Natural killer cell (primary cell): ENCODE data around the gene SMCO3. TPM values are rescaled to one million over a fixed set of nuclear protein-coding genes. Genes with fewer than 3 reads are reported as not detected.

ENCODE experiments used
- ATAC-seq, 3 donors: fragments of 150-1000 bp in 2 of 3; fragments of 200-7000 bp in 1 of 3; cut with Tn5 transposase; 1 replicate in 1 of 3; 2 replicates in 2 of 3; pipeline ENCODE4 v1.10.0; 2021; ENCODE audit warnings: mild to moderate bottlenecking in 2 of 3, moderate library complexity in 2 of 3
- DNase-seq, 2 donors: peaks; one replicate each; pipeline versions ENCODE4 v3.0.0 to v3.0.0-alpha.2; 2013 to 2021; ENCODE audit warnings: mixed read lengths in 1 of 2
- H3K27ac ChIP-seq: one replicate; pipeline ENCODE4 v1.5.1; 2013; ENCODE audit warnings: mild to moderate bottlenecking, low read length
- H3K27me3 ChIP-seq: one replicate; pipeline ENCODE4 v1.6.1; 2013; ENCODE audit warnings: low read length; ENCODE audit not compliant: control insufficient read depth, insufficient read depth
- H3K36me3 ChIP-seq: one replicate; pipeline ENCODE4 v1.6.1; 2013; ENCODE audit warnings: low read length; ENCODE audit not compliant: control insufficient read depth, insufficient read depth
- H3K4me1 ChIP-seq: one replicate; pipeline ENCODE4 v1.6.1; 2013; ENCODE audit warnings: low read length; ENCODE audit not compliant: control insufficient read depth, insufficient read depth
- H3K4me3 ChIP-seq: one replicate; pipeline ENCODE4 v1.5.1; 2013; ENCODE audit warnings: low read length
- H3K9me3 ChIP-seq: one replicate; pipeline ENCODE4 v1.6.1; 2013; ENCODE audit warnings: low read length; ENCODE audit not compliant: control insufficient read depth, insufficient read depth
- H3K27ac Mint-ChIP-seq, 2 donors: one replicate each; pipeline ENCODE4 v1.8.0; 2022; ENCODE audit warnings: mild to moderate bottlenecking in 2 of 2, mixed read lengths in 2 of 2, moderate library complexity in 1 of 2
- H3K27me3 Mint-ChIP-seq, 2 donors: one replicate each; pipeline ENCODE4 v1.8.0; 2022; ENCODE audit warnings: low read depth in 2 of 2, mixed read lengths in 2 of 2
- H3K36me3 Mint-ChIP-seq: one replicate; pipeline ENCODE4 v1.8.0; 2022; ENCODE audit warnings: mixed read lengths
- H3K4me1 Mint-ChIP-seq, 2 donors: one replicate each; pipeline ENCODE4 v1.8.0; 2022; ENCODE audit warnings: mixed read lengths in 2 of 2
- H3K4me3 Mint-ChIP-seq: one replicate; pipeline ENCODE4 v1.8.0; 2022; ENCODE audit warnings: mild to moderate bottlenecking, moderate library complexity, mixed read lengths
- H3K9me3 Mint-ChIP-seq, 2 donors: one replicate each; pipeline ENCODE4 v1.8.0; 2022; ENCODE audit warnings: mixed read lengths in 2 of 2
- WGBS: methylation state at CpG from one replicate; pipeline ENCODE4 v1.1.7; 2013; ENCODE audit warnings: missing lambda C conversion rate; ENCODE audit not compliant: insufficient coverage; 5-methylcytosine and 5-hydroxymethylcytosine counted together
- intact Hi-C: fragments of 100-400 bp; cut with micrococcal nuclease; formaldehyde crosslinking; loops from one replicate; pipeline ENCODE4 v1.14.2; 2022
- total RNA-seq, 4 donors: library from RNA; stranded (reverse); fragments of 120-200 nt in 1 of 4; gene quantifications; one replicate each; pipeline versions ENCODE4 v1.2.3 to v1.2.4, GENCODE V29; 2013 to 2022
- TF ChIP-seq, protein P1 (sequence below): fragments of 200-600 bp; IDR thresholded peaks from one replicate; pipeline ENCODE4 v1.8.0; 2022; ENCODE audit warnings: antibody characterized with exemption

SMCO3 gene
- total RNA-seq, 3 donors from 2014 or later (not counting 1 experiment from before 2014, with no cell fraction given), result not detected

- Histone ChIP-seq H3K27me3 (peaks cover 7% of the 10 kb centered on the region), H3K4me1 (no peaks in the 10 kb centered on the region), H3K36me3 (no peaks in the 10 kb centered on the region), H3K9me3 (no peaks in the 10 kb centered on the region), H3K4me3 (no peak overlapping the region), H3K27ac (no peak overlapping the region)
- no peak overlapping the region for H3K4me3 Mint-ChIP-seq
- ATAC-seq (no peak), DNase-seq (no peak)
- TF ChIP-seq, protein P1, sequence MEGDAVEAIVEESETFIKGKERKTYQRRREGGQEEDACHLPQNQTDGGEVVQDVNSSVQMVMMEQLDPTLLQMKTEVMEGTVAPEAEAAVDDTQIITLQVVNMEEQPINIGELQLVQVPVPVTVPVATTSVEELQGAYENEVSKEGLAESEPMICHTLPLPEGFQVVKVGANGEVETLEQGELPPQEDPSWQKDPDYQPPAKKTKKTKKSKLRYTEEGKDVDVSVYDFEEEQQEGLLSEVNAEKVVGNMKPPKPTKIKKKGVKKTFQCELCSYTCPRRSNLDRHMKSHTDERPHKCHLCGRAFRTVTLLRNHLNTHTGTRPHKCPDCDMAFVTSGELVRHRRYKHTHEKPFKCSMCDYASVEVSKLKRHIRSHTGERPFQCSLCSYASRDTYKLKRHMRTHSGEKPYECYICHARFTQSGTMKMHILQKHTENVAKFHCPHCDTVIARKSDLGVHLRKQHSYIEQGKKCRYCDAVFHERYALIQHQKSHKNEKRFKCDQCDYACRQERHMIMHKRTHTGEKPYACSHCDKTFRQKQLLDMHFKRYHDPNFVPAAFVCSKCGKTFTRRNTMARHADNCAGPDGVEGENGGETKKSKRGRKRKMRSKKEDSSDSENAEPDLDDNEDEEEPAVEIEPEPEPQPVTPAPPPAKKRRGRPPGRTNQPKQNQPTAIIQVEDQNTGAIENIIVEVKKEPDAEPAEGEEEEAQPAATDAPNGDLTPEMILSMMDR, result no peak
- peaks cover 7 to 16% of the 10 kb centered on the region in 2 donors for H3K27me3 Mint-ChIP-seq
- no peaks in the 10 kb centered on the region for H3K36me3 Mint-ChIP-seq
- H3K9me3 Mint-ChIP-seq, result no peaks in the 10 kb centered on the region
- WGBS, result 89% methylated on average over 3 of the region's 4 CpGs
- no peak overlapping the region for H3K27ac Mint-ChIP-seq
- peaks cover 0 to 5% of the 10 kb centered on the region in 2 donors for H3K4me1 Mint-ChIP-seq
- intact Hi-C loops, result loop anchor here (10.0 kb wide), 1 partner anchor 116 kb away; no protein-coding TSS in a partner anchor
Measured at GRCh38 chr12:14840616-14841015, 26.6 kb upstream of the SMCO3 start.

DNA sequence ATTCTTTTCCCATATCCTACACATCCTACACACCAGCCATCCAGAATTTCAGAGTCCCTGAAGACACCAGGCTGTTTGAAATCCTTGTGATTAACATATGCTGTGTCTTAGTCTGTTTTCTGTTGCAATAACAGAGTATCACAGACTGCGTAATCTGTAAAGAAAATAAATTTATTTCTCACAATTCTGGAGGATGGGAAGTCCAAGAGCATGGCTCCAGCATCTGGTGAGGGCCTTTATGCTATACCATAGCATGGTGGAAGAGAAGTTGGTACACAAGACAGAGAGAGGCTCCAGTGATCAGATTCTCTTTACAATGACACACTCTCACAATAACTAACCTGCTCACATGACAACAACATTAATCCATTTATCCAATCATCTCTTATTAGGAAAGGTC is 25.3 kb upstream of the SMCO3 start:
- Mint-ChIP-seq H3K27me3 (peaks cover 20% of the 10 kb centered on the region in 2 donors), H3K4me3 (no peak overlapping the region), H3K36me3 (no peaks in the 10 kb centered on the region), H3K9me3 (no peaks in the 10 kb centered on the region), H3K27ac (no peak overlapping the region), H3K4me1 (no peaks in the 10 kb centered on the region)
- no peak for ATAC-seq
- Histone ChIP-seq H3K4me1 (no peaks in the 10 kb centered on the region), H3K27ac (no peak overlapping the region), H3K4me3 (no peak overlapping the region), H3K27me3 (peaks cover 9% of the 10 kb centered on the region), H3K9me3 (no peaks in the 10 kb centered on the region), H3K36me3 (no peaks in the 10 kb centered on the region)
- DNase-seq, result no peak
- WGBS, result no CpG with 5 or more reads among the region's 1 CpG
- intact Hi-C loops, result no loop called here
- TF ChIP-seq, protein P1, result no peak

GRCh38 chr12:14836336-14837210 is 22.6 kb upstream of the SMCO3 start:
- no peaks in the 10 kb centered on the region for H3K36me3 ChIP-seq
- Mint-ChIP-seq H3K9me3 (no peaks in the 10 kb centered on the region), H3K27ac (no peak overlapping the region), H3K27me3 (peaks cover 25 to 41% of the 10 kb centered on the region in 2 donors), H3K36me3 (no peaks in the 10 kb centered on the region), H3K4me3 (no peak overlapping the region), H3K4me1 (no peaks in the 10 kb centered on the region)
- no peak for ATAC-seq
- no peaks in the 10 kb centered on the region for H3K4me1 ChIP-seq
- TF ChIP-seq, protein P1, result no peak
- 84% methylated on average over 6 of the region's 7 CpGs for WGBS
- H3K27me3 ChIP-seq, result peaks cover 16% of the 10 kb centered on the region
- no peak overlapping the region for H3K4me3 ChIP-seq
- H3K27ac ChIP-seq, result no peak overlapping the region
- DNase-seq, result no peak
- intact Hi-C loops, result no loop called here
- H3K9me3 ChIP-seq, result no peaks in the 10 kb centered on the region
